Measurements from ENCODE around the gene CD70.
"Not testable (repeated sequence)": the region's sequence is repeated elsewhere in the genome, so short reads cannot be mapped to it uniquely, and the experiment has no call there.

- TF ChIP-seq POLR2AphosphoS5, CTCF, POLR2A, EP300 (IDR thresholded peaks at IDR 0.05): not testable (repeated sequence)
Measured at GRCh38 chr19:6582515-6583484, 8.2 kb downstream of the CD70 start.

Data from stomach (tissue), 4 donors.